HG02798 (cell line): ENCODE measurements around the gene PTMA.
"Not testable (repeated sequence)": the region's sequence is repeated elsewhere in the genome, so short reads cannot be mapped to it uniquely, and the experiment has no call there.

Experiments used
- ATAC-seq: cut with Tn5 transposase; IDR thresholded peaks from one replicate; pipeline ENCODE4 v1.9.1; 2021; ENCODE audit warnings: mild to moderate bottlenecking; ENCODE audit not compliant: unreplicated experiment, poor library complexity

PTMA gene

DNA sequence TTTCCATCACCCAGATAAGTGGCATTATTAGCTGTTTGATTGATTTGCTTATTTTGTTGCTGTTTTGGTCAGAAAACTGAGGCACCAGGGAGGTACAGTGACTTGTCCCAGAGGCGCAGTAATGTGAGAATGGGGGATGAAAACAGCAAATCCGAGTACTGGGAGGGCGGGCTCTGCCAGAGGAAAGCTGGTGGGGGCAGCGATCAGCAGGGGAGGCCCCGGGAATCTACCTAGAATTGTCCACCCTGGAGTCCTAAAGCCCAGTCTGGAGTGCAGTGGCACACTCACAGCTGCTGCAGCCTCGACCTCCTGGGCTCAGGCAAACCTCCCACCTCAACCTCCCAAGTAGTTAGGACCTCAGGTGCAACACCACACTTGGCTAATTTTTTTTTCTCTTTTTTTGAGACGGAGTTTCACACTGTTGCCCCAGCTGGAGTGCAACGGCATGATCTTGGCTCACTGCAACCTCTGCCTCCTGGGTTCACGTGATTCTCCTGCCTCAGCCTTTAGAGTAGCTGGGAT, 17.0 kb upstream of the PTMA start:
- ATAC-seq = no peak

GRCh38 chr2:231692847-231693246, 15.5 kb upstream of the PTMA start:
- no peak for ATAC-seq

DNA sequence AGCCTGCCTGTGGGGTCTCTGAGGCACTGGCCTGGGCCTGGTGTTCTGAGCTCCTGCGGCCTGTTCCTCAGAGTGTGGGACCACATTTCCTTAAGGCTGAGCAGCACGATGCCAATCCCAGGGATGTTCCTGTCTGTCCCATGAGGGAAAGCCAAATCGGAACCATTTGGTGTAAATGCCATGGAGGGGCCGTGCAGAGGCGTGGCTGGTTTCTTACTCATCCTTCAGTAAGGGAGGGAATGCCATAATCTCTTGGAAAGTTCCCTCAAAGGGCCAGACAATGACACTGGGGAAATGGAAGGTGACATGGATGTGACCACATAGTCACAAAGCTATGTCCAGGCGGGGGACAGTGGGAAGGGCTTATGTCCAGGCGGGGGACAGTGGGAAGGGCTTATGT, 14.4 kb upstream of the PTMA start:
- ATAC-seq = no peak

DNA sequence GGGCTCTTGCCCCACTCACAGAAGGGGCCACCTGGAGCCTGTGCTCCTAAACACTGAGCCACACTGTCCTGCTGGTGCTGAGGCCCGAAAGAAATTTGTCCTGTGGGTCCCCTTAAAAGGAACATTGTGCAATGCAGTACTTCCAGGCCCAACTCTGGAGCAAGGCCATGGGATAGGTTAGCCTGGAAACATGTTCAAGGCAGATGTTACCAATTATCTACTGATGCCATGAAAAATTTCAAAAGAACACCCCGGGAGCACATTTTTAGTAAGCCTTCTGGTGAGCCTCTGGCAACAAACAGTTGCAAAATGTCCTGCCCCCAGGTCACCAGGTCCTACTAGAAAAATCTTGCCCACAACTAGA, 12.3 kb upstream of the PTMA start:
- no peak for ATAC-seq

DNA sequence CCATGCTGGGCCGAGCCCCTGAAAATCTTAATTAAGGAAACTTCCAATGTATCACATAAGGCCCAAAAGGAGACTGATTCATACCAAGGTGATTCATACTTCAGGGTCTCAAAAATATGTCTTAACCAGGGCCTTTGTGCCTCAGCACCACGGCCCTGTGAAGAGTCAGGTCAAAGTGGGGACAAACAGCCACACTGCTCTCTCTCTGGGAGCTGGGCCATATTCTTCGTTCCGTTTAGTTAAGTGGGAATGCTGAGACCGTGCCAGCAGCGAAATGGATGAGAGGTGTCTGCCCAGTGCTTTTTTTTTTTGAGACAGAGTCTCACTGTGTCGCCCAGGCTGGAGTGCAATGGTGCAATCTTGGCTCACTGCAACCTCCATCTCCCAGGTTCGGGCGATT, 9.3 kb upstream of the PTMA start:
- ATAC-seq = no peak

GRCh38 chr2:231701456-231702373, 6.6 kb upstream of the PTMA start:
- ATAC-seq = no peak

DNA sequence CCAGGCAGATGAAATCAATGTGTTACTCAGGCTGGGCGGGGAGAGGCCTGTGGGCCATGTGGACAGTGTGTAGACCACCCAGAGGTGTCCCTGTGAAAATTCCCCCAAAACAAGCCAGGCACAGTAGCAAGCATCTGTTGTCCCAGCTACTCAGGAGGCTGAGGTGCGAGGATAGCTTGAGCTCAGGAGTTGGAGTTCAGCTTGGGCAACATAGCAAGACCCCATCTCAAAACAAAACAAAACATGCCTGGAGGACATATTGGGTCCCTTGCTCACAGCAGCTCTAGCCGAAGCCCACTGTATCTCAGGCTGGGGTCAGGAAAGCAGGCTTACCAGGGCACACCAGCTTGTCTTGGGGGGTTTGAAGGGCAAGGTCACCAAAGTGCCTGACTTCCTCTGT, 4.3 kb upstream of the PTMA start:
- ATAC-seq = no peak

- ATAC-seq = peak; percentile 44
These were observed 1.3 kb upstream of the PTMA start for GRCh38 chr2:231706731-231707624.

DNA sequence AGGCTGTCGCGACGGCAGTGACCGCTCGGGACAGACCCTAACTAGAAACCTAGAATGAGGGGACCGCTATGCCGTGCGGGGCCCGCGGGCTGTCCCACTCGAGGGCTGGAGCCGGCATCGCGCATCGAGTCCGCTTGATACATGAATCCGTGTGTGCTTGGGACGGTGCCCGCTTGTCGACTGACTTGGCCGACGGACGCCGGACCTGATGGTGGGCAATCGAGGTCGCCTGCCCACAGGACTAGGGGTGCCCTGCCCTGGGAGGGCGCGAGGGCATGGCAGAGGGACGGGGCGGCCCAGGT, 749 bp upstream of the PTMA start:
- no peak for ATAC-seq

DNA sequence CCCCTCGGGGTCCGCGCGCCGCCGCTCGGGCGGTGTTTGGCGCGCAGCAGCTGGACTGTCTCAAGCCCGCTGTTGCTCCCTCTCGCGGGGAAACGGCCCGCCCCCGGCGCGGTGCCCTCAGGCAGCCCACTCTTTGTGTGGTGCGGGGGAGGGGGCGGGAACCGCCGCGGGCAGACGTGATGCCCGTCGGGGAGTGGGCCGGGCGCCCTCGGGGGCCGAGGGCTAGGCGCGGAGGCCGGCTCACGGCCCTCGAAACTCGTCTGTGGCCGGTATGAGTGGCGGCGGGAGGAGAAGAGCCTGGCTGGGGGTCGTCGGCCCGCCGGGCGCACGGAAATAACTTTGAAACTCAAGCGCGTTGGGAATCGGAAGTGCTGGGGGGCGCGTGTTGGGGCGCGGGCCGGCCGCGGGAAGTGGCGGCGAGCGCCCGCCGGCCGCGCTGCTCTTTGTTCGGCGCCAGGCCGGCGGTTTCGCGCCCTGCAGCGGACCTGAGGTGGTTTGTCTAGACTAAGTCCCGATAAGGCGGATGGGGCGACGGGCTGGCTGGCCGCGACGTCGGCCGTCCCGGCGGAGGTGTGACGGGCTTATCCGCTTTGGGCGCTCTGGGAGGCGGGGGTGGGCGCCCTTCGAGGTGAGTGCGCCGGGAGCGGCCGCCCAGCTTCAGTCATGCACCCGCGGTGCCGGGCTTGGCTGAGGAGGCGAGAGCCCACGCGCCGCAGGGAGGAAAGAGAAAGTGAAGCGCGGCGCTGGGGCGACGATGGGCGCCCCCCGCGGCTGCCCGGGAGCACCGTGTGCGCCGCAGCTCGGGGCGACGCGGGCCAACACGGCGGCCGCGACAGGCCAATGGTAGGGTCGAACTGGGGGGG, 679 bp downstream of the PTMA start:
- ATAC-seq = no peak

DNA sequence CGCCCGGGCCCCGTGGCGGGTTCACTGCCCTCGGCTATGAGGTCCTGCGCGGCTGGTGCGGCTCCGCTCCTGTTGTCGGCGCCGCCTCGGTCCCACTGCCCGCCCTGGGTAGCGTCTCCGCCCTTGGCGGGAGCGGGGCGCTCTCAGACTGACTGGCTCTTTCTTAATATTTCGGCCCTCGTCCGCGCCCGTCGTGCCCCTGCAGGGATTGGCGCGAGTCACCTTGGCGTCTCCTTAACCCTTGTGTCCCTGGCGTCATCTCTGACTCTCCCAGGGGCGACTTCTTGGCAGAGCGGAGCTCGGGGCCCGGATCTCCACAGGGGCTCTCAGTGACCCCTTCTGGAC, 1.3 kb downstream of the PTMA start:
- ATAC-seq = no peak

DNA sequence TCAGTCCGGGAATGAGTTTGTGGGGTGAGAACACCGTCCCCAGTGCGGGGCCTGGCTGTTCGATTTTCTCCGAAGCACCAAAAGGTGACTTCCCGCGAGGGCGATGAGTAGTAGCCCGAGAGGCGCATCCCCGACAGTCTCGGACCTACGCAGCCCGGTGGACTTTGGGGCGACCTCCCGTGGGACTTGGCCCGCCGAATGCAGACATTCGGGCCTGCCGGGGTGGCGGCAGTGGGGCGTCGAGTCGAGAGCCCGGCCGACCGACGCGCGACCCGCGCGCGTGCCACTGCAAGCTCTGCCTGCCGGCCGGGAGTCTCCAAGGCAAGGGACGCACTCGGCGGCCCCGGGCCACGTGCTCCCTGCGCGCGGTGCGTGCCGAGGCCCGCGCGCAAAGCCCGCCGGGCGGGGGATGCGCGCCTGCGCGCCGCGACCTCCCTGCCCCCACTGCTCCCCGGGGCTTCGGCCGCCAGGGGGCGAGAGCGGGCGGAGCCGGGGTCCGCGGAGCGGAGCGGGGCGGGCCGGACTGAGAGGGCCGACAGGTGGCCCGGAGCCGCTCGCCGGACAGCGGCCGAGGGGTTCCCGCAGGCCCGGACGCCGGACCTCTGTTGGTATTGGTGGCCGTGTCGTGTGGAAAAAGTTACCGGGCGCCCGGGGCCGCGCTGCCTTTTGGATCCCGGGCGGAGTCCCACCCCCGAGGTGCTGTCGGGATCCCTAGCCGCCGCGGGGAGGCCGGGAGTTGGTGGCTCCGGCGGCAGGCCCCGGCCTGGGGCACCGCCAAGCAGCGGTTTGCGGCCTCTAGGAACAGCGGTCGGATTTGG, 1.9 kb downstream of the PTMA start:
- peak; percentile 27 for ATAC-seq

DNA sequence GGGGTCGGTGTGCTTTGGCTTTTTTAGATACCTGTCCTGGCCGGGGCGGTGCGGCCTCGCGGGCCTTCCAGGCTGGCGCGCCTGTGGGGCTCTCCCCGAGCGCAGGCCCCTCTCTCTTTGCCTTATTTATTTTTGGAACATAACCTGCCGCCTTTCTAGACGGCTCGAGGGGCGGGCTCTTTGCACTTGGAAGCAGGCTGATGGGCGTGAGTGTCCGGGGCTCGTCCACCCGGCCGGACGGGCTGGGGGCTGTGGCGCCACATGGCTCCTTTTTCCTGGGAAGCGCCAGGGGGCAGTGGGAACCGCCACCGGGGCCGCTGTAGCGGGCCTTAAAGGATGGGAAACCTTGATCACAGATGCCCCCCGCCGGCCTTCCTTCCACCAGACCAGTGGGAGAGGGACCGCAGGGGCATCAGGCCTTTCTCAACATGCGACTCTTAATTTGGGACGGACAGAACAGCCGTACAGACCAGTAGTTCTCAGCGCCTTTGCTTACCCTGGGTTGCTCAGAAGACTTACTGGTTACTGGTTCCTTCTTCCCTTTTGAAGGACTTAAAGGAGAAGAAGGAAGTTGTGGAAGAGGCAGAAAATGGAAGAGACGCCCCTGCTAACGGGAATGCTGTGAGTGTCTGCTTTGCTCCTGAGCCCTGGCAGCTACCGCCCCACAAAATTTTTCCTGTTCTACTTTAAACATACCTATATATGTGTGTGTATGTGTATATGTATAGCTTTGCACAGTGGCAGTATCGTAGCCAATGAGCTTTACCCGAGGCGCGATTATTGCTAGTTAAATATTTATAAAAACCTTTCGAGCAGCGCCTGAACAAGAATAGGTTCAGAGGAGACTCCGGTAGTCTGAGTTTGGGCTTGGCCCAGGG, 2.7 kb downstream of the PTMA start:
- no peak for ATAC-seq

- ATAC-seq = no peak
These were observed 3.5 kb downstream of the PTMA start for GRCh38 chr2:231711677-231712450.

GRCh38 chr2:231712451-231713021, 4.2 kb downstream of the PTMA start:
- ATAC-seq = not testable (repeated sequence)

GRCh38 chr2:231713406-231713729, 5.0 kb downstream of the PTMA start:
- ATAC-seq = not testable (repeated sequence)

GRCh38 chr2:231713730-231714638, 5.7 kb downstream of the PTMA start:
- ATAC-seq = peak; percentile 24
